GM18951 (cell line): Measurements from ENCODE around the gene CHORDC1.
"Not testable (repeated sequence)": the region's sequence is repeated elsewhere in the genome, so short reads cannot be mapped to it uniquely, and the experiment has no call there.

ENCODE experiments used
- POLR2A ChIP-seq: IDR thresholded peaks from 4 replicates; pipeline ENCODE4 v1.6.1; 2011; ENCODE audit warnings: mild to moderate bottlenecking; ENCODE audit not compliant: insufficient read length, insufficient read depth; ENCODE audit errors: extremely low read depth
- in situ Hi-C: fragments of 300-500 bp; cut with MboI; formaldehyde crosslinking; loops from one replicate; pipeline ENCODE4 v1.12.0; 2022; ENCODE audit warnings: low sequenced_read_pairs, mixed read lengths, inconsistent platforms; ENCODE audit not compliant: unreplicated experiment

CHORDC1 gene

GRCh38 chr11:90204407-90204806 is 18.4 kb downstream of the CHORDC1 start:
- in situ Hi-C loops: no loop called here
- TF ChIP-seq POLR2A: no peak

DNA sequence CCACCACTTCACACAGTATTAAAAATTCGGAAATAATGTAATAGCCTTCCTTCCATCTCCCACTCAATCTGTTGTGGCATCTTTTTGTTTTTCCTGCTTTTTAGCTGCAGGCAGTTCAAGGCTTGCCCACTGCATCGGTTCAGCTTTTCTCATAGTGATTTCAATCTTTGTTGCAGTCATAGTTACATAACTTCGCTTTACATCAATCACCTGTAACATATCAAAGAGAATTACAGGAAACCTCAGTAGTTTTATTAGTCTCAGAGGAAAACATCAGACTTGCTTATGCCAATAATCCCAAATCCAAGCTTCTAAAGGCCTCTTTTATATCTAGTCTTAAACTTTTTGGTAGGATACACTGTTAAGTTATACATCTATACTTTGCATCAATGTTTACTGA is 20.5 kb downstream of the CHORDC1 start:
- in situ Hi-C loops: no loop called here
- TF ChIP-seq POLR2A: no peak

- in situ Hi-C loops: no loop called here
- TF ChIP-seq POLR2A: no peak
Observed at GRCh38 chr11:90197377-90197776, 25.5 kb downstream of the CHORDC1 start.

- in situ Hi-C loops: no loop called here
- no peak for TF ChIP-seq POLR2A
Observed at GRCh38 chr11:90192869-90193582, 29.8 kb downstream of the CHORDC1 start.

DNA sequence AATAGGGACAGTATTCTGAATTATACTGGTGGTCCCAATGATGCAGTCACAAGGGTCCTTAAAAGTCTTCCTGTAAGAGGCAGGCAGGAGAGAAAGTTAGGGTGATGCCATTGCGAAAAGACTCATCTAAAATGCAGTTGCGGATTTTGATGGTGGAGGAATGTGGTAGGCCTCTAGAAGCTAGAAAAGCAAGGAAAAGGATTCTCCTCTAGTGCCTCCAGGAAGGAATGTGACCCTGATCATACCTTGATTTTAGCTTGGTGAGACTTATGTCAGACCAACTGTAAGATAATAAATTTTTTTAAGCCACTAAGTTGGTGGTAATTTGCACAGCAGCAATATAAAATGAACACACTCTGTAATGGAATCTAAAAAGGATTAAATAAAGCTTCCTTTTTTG is 33.8 kb downstream of the CHORDC1 start:
- no peak for TF ChIP-seq POLR2A
- in situ Hi-C loops: no loop called here

GRCh38 chr11:90187839-90188238 is 35.0 kb downstream of the CHORDC1 start:
- no peak for TF ChIP-seq POLR2A
- in situ Hi-C loops: no loop called here

GRCh38 chr11:90179923-90180322 is 42.9 kb downstream of the CHORDC1 start:
- in situ Hi-C loops: no loop called here
- TF ChIP-seq POLR2A: no peak

- TF ChIP-seq POLR2A: no peak
- in situ Hi-C loops: no loop called here
Observed at GRCh38 chr11:90178751-90179150, 44.1 kb downstream of the CHORDC1 start.

DNA sequence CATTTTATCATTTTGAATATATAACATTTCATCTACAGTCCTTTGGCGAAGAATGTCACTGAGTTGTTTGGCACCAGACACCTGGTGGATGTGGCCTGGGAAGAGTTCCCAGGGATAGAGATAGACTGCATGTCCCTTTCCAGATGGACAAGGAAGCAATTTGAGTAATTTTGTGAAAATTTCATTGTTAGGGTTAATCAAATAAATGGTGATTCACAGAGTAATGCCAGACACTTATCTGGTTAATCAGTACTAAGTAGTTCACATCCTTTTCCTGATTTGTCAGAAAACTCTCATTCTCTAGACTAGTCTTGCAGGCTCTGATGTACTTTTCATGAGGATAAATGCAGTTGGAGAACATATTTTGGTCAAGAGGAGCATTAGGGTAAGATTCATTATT is 46.8 kb downstream of the CHORDC1 start:
- in situ Hi-C loops: no loop called here
- TF ChIP-seq POLR2A: no peak

DNA sequence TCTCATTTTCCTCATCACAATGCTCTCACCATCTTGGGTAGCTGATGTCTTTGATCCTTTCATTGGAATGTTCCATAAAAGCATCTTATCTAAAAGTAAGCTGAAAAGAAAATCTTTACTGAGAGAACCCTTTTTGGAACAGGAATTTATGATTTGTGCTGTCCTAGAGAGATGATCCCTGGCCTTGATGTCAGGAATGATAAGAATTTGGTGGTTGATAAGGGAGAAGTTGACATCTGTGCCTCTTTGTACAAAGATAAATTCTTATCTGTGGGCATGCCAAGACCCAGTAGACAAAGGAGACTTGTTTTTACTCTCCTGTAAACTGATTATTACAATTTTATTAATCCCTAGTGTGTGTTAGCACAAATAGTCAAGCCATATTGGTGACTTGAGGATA is 51.5 kb downstream of the CHORDC1 start:
- no peak for TF ChIP-seq POLR2A
- in situ Hi-C loops: no loop called here

- no peak for TF ChIP-seq POLR2A
- in situ Hi-C loops: no loop called here
Observed at GRCh38 chr11:90168571-90168970, 54.3 kb downstream of the CHORDC1 start.

- in situ Hi-C loops: not testable (repeated sequence)
Observed at GRCh38 chr11:90167704-90168103, 55.1 kb downstream of the CHORDC1 start.

GRCh38 chr11:90166982-90167573 is 55.8 kb downstream of the CHORDC1 start:
- in situ Hi-C loops: not testable (repeated sequence)
